Measurements from ENCODE around the gene C14orf132. TPM values are rescaled to one million over a fixed set of nuclear protein-coding genes. Genes with fewer than 3 reads are reported as not detected.

The C14orf132 gene
- total RNA-seq, 4 donors from 2014 or later = 3.5 to 6.4 (median 5.0) TPM

DNA sequence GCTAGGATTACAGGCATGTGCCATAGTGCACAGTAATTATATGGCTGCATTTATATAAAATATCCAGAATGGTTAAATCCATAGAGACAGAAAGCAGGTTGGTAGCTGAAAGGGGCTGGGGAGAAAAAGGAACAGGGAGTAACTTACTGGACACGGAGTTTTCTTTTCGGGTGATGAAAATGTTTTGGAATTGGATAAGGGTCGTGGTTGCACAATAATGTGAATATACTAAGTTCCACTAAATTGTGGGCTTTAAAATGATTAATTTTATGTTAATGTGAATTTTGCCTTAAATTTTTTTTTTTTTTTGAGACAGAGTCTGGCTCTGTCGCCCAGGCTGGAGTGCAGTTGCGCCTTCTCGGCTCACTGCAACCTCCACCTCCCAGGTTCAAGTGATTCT is 95.3 kb downstream of the C14orf132 start:
- TF ChIP-seq POLR2A (IDR thresholded peaks at IDR 0.05) (no peak), POLR2AphosphoS5 (IDR thresholded peaks at IDR 0.05) (no peak), EP300 (IDR thresholded peaks at IDR 0.05; ENCODE audit: low read depth) (no peak)
- TF ChIP-seq, protein P1, sequence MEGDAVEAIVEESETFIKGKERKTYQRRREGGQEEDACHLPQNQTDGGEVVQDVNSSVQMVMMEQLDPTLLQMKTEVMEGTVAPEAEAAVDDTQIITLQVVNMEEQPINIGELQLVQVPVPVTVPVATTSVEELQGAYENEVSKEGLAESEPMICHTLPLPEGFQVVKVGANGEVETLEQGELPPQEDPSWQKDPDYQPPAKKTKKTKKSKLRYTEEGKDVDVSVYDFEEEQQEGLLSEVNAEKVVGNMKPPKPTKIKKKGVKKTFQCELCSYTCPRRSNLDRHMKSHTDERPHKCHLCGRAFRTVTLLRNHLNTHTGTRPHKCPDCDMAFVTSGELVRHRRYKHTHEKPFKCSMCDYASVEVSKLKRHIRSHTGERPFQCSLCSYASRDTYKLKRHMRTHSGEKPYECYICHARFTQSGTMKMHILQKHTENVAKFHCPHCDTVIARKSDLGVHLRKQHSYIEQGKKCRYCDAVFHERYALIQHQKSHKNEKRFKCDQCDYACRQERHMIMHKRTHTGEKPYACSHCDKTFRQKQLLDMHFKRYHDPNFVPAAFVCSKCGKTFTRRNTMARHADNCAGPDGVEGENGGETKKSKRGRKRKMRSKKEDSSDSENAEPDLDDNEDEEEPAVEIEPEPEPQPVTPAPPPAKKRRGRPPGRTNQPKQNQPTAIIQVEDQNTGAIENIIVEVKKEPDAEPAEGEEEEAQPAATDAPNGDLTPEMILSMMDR (IDR thresholded peaks at IDR 0.05) = no peak
- WGBS, 2 donors (ENCODE audit: low coverage in 1 of 2) = 80 to 84% methylated on average over 3 to 6 of the region's 6 CpGs
- Histone ChIP-seq H3K27me3 (no peaks in the 10 kb centered on the region), H3K4me3 (no peak overlapping the region), H3K36me3 (no peaks in the 10 kb centered on the region), H3K27ac (peak overlapping the region in 1 of 4 donors; percentile 31), H3K9me3 (no peaks in the 10 kb centered on the region), H3K4me1 (no peaks in the 10 kb centered on the region)
- intact Hi-C loops (cut with DNase I; ENCODE audit: low total_unique reads) = no loop called here
- DNase-seq = no peak
- in situ Hi-C loops (cut with MboI; ENCODE audit: low pct_ligation_motif_present in 1 of 4, low pct_unique_long_range_greater_than_20kb in 1 of 4, low sequenced_read_pairs in 3 of 4) = no loop called here

DNA sequence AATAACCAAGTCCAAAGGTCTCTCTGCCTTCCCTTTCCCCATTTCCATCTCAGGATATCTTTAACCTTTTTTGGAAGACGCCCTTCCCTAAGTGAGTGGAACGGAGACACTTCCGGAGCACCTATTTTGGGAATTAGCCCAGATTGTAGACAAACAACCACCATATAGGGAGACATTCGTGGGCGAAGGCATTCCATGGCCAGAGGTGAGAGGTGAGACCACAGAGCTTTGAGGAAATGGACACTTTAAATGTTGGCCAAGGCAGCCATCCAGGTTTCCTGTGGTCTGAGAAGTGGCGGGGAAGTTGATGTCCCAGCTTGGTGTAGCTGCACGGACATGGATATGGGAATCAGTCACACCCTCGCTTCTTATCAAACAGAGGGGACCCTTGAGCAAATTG is 96.1 kb downstream of the C14orf132 start:
- WGBS, 2 donors (ENCODE audit: low coverage in 1 of 2) = 70 to 80% methylated on average over 1 to 8 of the region's 8 CpGs
- no peak for TF ChIP-seq POLR2AphosphoS5 (IDR thresholded peaks at IDR 0.05)
- TF ChIP-seq, protein P1 (IDR thresholded peaks at IDR 0.05) = no peak
- no peak for TF ChIP-seq EP300 (IDR thresholded peaks at IDR 0.05; ENCODE audit: low read depth)
- TF ChIP-seq POLR2A (IDR thresholded peaks at IDR 0.05) = no peak
- Histone ChIP-seq H3K4me3 (no peak overlapping the region), H3K36me3 (no peaks in the 10 kb centered on the region), H3K4me1 (no peaks in the 10 kb centered on the region), H3K27me3 (no peaks in the 10 kb centered on the region), H3K27ac (peak overlapping the region in 2 of 4 donors; percentile 25 to 31), H3K9me3 (no peaks in the 10 kb centered on the region)
- intact Hi-C loops (cut with DNase I; ENCODE audit: low total_unique reads) (no loop called here), in situ Hi-C loops (cut with MboI; ENCODE audit: low pct_ligation_motif_present in 1 of 4, low pct_unique_long_range_greater_than_20kb in 1 of 4, low sequenced_read_pairs in 3 of 4) (no loop called here)
- no peak for DNase-seq

DNA sequence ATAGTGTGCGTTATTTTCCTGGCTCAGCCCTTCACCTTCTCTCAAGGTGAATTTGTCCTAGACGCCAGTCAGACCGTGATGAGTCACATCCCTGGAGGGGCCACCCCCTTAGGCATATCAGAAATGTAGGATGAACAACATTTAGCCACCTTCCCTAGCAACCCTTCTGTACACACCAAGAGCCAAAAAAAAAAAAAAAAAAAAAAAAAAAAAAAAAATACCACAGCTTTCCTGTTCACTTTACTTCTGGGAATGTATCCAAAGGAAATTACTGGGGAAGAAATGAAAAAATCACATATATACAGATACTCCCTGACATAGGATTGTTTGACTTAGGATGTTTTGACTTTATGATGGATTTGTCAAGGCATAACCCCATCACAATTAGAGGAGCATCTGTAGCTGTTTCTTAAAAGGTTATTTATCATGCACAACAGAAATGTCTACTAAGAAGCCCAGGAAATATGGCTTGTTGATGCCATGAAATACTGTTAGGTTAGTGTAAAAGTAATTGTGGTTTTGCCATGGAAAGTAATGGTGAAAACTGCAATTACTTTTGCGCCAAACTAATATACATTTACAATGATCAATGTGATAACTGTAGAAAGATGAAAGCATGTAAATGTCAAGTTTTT is 97.3 kb downstream of the C14orf132 start:
- no peak for DNase-seq
- H3K4me1 ChIP-seq = no peaks in the 10 kb centered on the region
- intact Hi-C loops (cut with DNase I; ENCODE audit: low total_unique reads) (no loop called here), in situ Hi-C loops (cut with MboI; ENCODE audit: low pct_ligation_motif_present in 1 of 4, low pct_unique_long_range_greater_than_20kb in 1 of 4, low sequenced_read_pairs in 3 of 4) (no loop called here)
- no peak overlapping the region for H3K4me3 ChIP-seq
- TF ChIP-seq, protein P1 (IDR thresholded peaks at IDR 0.05) = no peak
- TF ChIP-seq EP300 (IDR thresholded peaks at IDR 0.05; ENCODE audit: low read depth) (no peak), POLR2AphosphoS5 (IDR thresholded peaks at IDR 0.05) (no peak), POLR2A (IDR thresholded peaks at IDR 0.05) (no peak)
- H3K27me3 ChIP-seq = no peaks in the 10 kb centered on the region
- H3K36me3 ChIP-seq = no peaks in the 10 kb centered on the region
- H3K9me3 ChIP-seq = no peaks in the 10 kb centered on the region
- no peak overlapping the region for H3K27ac ChIP-seq
- 0 to 38% methylated on average over 2 to 4 of the region's 4 CpGs for WGBS, 2 donors (ENCODE audit: low coverage in 1 of 2)

DNA sequence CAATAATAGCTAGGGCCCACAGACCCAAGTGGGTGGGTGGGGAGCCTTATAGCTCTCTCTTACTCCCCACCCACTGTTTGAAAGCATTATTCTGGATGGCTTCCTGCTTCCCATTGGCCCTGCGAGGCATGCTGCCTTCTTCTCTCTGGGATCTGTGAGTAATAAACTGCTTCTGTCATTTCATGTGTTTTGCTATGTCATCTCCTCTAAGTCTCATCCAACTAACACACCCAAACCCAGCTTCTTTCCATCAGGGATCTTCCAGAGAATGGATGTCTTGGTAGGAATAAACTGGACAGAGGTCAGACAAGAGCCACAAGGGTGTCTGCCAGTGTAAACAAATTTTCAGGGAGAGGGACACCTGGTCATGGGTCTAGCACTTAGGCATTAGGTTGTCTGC is 99.1 kb downstream of the C14orf132 start:
- intact Hi-C loops (cut with DNase I; ENCODE audit: low total_unique reads) = no loop called here

More for the DNA sequence above, 99.1 kb downstream of the C14orf132 start:
- H3K27me3 ChIP-seq = no peaks in the 10 kb centered on the region
- no peaks in the 10 kb centered on the region for H3K4me1 ChIP-seq
- in situ Hi-C loops (cut with MboI; ENCODE audit: low pct_ligation_motif_present in 1 of 4, low pct_unique_long_range_greater_than_20kb in 1 of 4, low sequenced_read_pairs in 3 of 4) = no loop called here
- no peak for DNase-seq
- H3K36me3 ChIP-seq = no peaks in the 10 kb centered on the region
- H3K9me3 ChIP-seq = peaks cover 0 to 4% of the 10 kb centered on the region in 2 donors
- no peak overlapping the region for H3K27ac ChIP-seq
- no peak overlapping the region for H3K4me3 ChIP-seq
- WGBS, 2 donors (ENCODE audit: low coverage in 1 of 2) = 79% methylated on average over 1 of the region's 1 CpG; no CpG with 5 or more reads in 1 of the 2 donors
- no peak for TF ChIP-seq EP300 (IDR thresholded peaks at IDR 0.05; ENCODE audit: low read depth)
- TF ChIP-seq POLR2A (IDR thresholded peaks at IDR 0.05) = no peak
- TF ChIP-seq, protein P1 (IDR thresholded peaks at IDR 0.05) = no peak
- no peak for TF ChIP-seq POLR2AphosphoS5 (IDR thresholded peaks at IDR 0.05)

Data from transverse colon (tissue), 4 donors.